Measurements from ENCODE around the gene FAM221B.

The FAM221B gene

GRCh38 chr9:35827486-35827885, 1.0 kb downstream of the FAM221B start:
- no peak overlapping the region for H3K27ac Mint-ChIP-seq (ENCODE audit: low read depth)
- no peaks in the 10 kb centered on the region for H3K27me3 Mint-ChIP-seq
- H3K36me3 Mint-ChIP-seq (ENCODE audit: insufficient read depth): peaks cover 7% of the 10 kb centered on the region
- peaks cover 38% of the 10 kb centered on the region for H3K4me1 Mint-ChIP-seq
- DNase-seq (ENCODE audit: low spot score in 2 of 2) (no peak), ATAC-seq (replicated peaks; ENCODE audit: extremely low read depth, poor library complexity, severe bottlenecking) (no peak)
- peak overlapping the region; percentile 89 for H3K4me3 Mint-ChIP-seq
- H3K9me3 Mint-ChIP-seq: no peaks in the 10 kb centered on the region

DNA sequence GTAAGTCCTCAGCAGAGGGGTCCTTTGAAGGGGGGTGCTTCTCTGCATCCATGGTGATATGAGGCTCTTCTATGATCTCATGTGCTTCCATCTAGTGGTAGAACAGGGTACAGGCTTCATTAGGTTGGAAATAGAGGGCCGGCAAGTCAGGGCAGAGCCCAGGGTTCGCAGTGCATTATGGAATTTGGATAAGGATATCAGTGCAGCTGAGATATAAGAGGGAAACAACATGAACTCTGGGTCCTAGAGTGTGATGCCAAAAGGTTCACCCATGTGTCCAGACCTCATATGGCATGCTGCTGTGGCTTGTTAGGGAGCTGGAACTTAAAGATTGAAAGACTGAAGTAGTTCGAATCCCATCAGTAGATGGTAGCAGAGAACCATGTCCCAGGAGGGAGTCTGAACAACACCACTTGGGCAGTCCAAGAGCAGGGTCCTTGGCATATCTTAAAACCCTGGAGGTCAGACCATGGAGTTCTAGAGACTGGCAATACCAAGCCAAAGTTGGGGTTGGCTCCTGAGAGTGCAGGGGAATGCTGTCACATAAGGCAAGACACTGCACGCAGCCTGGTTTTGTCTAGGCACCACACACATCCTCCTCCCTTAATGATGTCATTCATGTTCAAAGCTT, 2.3 kb downstream of the FAM221B start:
- H3K4me1 Mint-ChIP-seq: peaks cover 33% of the 10 kb centered on the region
- H3K36me3 Mint-ChIP-seq (ENCODE audit: insufficient read depth): peaks cover 7% of the 10 kb centered on the region
- ATAC-seq (replicated peaks; ENCODE audit: extremely low read depth, poor library complexity, severe bottlenecking) (no peak), DNase-seq (ENCODE audit: low spot score in 2 of 2) (peak in 1 of 2 donors; percentile 25)
- no peak overlapping the region for H3K4me3 Mint-ChIP-seq
- no peaks in the 10 kb centered on the region for H3K9me3 Mint-ChIP-seq
- H3K27me3 Mint-ChIP-seq: no peaks in the 10 kb centered on the region
- no peak overlapping the region for H3K27ac Mint-ChIP-seq (ENCODE audit: low read depth)

DNA sequence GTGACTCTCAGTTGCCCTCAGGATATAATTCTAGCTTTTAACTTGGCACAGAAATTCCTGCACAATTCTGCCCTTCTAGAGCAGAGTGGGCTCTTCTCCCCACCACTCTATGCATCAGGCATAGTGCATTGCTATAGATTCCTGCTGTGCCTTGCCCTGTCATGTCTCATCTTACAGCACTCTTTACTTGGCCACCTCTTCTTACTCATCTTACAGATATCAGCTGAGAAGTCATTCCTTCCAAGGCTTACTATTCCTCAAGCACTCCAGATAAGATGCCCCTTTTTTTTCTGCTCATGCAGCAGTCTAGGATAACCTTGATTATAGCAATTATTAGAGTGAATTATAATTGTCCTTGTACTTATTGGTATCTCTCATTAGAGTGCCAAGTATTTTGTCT, 5.6 kb downstream of the FAM221B start:
- no peaks in the 10 kb centered on the region for H3K27me3 Mint-ChIP-seq
- H3K36me3 Mint-ChIP-seq (ENCODE audit: insufficient read depth): peaks cover 4% of the 10 kb centered on the region
- no peak overlapping the region for H3K27ac Mint-ChIP-seq (ENCODE audit: low read depth)
- ATAC-seq (replicated peaks; ENCODE audit: extremely low read depth, poor library complexity, severe bottlenecking): no peak
- H3K4me3 Mint-ChIP-seq: no peak overlapping the region
- H3K4me1 Mint-ChIP-seq: peaks cover 6% of the 10 kb centered on the region
- no peak for DNase-seq (ENCODE audit: low spot score in 2 of 2)
- no peaks in the 10 kb centered on the region for H3K9me3 Mint-ChIP-seq

GRCh38 chr9:35820076-35820475, 8.5 kb downstream of the FAM221B start:
- H3K4me3 Mint-ChIP-seq: no peak overlapping the region
- ATAC-seq (replicated peaks; ENCODE audit: extremely low read depth, poor library complexity, severe bottlenecking): no peak

DNA sequence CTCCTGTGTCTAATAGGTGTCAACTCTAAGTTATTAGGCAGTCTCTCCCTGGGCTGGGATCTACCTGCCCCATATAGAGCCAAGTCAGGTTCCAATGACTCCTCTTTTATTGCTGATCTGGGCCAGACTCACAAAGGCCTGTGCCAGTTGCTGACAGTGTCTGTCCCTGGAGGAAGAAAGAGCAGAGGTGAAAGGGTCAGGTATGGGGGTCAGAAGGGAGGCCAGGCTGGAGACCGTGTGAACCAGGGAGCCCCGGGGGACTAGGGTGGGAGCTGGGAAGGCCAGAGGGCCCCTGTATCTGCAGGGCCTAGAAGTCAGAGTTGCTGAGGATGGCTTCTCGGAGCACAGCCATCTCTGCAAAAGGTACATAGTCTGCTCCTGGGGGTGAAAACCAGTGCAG, 10.2 kb downstream of the FAM221B start:
- H3K9me3 Mint-ChIP-seq: no peaks in the 10 kb centered on the region

More at GRCh38 chr9:35820076-35820475, 8.5 kb downstream of the FAM221B start:
- no peak for DNase-seq (ENCODE audit: low spot score in 2 of 2)
- Mint-ChIP-seq H3K9me3 (no peaks in the 10 kb centered on the region), H3K27ac (ENCODE audit: low read depth) (no peak overlapping the region), H3K4me1 (peaks cover 7% of the 10 kb centered on the region), H3K27me3 (no peaks in the 10 kb centered on the region), H3K36me3 (ENCODE audit: insufficient read depth) (peaks cover 9% of the 10 kb centered on the region)

DNA sequence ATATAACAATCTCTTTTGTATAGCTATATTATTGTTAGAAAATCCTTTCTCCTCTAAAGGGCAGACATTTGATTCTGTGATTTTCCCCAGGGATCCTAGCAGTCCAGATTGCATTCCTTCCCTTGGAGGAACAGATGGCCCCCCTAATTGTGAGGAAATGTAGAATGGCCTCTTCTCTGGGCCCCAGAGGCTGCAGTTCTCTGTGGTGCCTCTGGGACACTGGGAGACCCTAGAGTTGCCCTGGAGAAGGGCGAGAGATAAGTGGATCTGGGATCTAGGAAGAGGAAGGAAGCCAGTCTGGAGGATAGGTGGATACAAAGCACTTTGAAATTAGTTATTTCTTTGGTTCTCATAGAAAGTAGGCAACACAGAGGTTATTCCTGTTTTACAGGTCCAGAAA, 11.8 kb downstream of the FAM221B start:
- Mint-ChIP-seq H3K4me3 (no peak overlapping the region), H3K4me1 (peaks cover 31% of the 10 kb centered on the region)
- ATAC-seq (replicated peaks; ENCODE audit: extremely low read depth, poor library complexity, severe bottlenecking): no peak

More for the DNA sequence above, 10.2 kb downstream of the FAM221B start:
- H3K27me3 Mint-ChIP-seq: no peaks in the 10 kb centered on the region
- no peak overlapping the region for H3K27ac Mint-ChIP-seq (ENCODE audit: low read depth)
- peaks cover 16% of the 10 kb centered on the region for H3K36me3 Mint-ChIP-seq (ENCODE audit: insufficient read depth)
- H3K4me1 Mint-ChIP-seq: peaks cover 17% of the 10 kb centered on the region
- DNase-seq (ENCODE audit: low spot score in 2 of 2) (no peak), ATAC-seq (replicated peaks; ENCODE audit: extremely low read depth, poor library complexity, severe bottlenecking) (no peak)
- H3K4me3 Mint-ChIP-seq: no peak overlapping the region

DNA sequence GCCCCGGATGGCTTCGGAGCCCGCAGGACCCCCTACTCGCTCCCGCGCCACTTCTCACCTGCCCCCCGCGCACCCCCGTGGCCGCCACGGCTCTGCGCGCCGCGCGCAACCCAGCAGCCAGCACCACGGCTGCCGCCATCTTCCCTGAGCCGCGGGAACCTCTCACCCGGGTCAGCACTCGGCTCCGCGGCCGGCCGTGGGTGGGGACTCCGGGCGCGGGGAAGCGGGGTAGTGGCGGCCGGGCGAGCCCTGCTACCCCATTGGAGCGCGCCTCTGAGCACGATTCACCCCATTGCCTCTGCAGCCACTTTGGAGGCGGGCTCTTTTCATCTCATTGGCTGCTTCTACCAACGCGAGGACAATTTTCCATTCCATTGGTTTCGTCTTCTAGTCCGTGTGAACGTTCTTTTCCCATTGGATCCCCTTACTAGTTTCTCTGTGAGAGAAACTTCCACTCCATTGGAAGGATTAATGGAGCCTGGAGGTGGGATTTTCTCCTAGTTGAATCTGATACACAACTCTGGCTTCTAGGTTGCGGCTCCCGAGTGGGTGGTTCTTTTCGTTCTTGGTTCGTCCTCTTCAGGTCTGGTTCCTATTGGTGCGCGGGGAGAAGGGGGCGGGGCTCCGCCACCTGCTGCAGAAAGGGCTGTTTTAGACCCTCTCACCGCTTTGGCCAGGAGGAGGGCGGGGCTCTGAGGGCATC, 13.5 kb downstream of the FAM221B start, which contains the start of gene HINT2:
HINT2 (minus strand) TSS at position 202 of the 703 bp plus-strand sequence; CDS start at position 139, 63 bp downstream.
- Mint-ChIP-seq H3K27me3 (no peaks in the 10 kb centered on the region), H3K27ac (ENCODE audit: low read depth) (peak within 1 kb of the TSS; percentile 83), H3K9me3 (no peaks in the 10 kb centered on the region), H3K4me3 (peak within 1 kb of the TSS; percentile 91), H3K36me3 (ENCODE audit: insufficient read depth) (peaks cover 27% of the 10 kb centered on the region), H3K4me1 (peaks cover 38% of the 10 kb centered on the region)
- DNase-seq (ENCODE audit: low spot score in 2 of 2) (peak; percentile 93 to 95), ATAC-seq (replicated peaks; ENCODE audit: extremely low read depth, poor library complexity, severe bottlenecking) (peak; percentile 81)

More for the DNA sequence above, 11.8 kb downstream of the FAM221B start:
- Mint-ChIP-seq H3K27me3 (no peaks in the 10 kb centered on the region), H3K9me3 (no peaks in the 10 kb centered on the region), H3K27ac (ENCODE audit: low read depth) (no peak overlapping the region), H3K36me3 (ENCODE audit: insufficient read depth) (peaks cover 22% of the 10 kb centered on the region)
- DNase-seq (ENCODE audit: low spot score in 2 of 2): no peak

DNA sequence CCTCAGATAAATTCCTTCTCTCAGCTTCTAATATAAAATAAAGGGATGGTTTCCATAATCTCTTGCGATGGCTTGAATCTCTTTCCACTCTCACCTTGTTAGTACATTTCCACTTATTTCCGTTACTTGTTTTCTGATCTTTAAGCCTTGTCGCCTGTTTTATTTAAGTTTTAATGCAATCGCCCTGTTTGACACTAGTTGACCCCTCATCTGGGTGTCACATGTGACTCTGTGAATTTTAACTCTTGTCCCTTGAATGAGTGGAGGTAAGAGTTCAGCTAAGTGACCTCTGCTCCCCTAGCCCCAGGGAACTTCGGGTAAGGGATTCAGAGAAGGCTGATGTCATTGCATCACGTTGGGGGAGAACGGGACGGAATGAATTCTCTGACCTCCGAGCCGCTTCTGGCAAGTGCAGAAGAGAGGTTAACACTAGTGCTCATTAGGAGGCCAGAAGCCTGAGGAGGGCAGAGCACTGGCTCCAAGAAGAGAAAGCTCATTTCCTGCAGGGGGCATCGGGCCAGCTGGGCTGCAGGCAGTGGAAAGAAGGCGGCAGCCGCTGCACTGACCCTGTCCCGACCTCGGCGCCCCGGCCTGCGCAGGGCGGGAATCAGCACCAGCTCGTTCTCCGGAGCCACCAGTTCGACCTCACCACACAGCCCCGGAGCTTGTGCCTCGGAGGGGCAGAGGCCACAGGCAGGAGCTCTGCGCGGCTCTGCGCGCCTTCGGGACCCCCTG, 14.3 kb downstream of the FAM221B start:
- peak overlapping the region; percentile 91 for H3K4me3 Mint-ChIP-seq
- H3K9me3 Mint-ChIP-seq: no peaks in the 10 kb centered on the region
- no peaks in the 10 kb centered on the region for H3K27me3 Mint-ChIP-seq
- no peak for DNase-seq (ENCODE audit: low spot score in 2 of 2)
- peaks cover 27% of the 10 kb centered on the region for H3K36me3 Mint-ChIP-seq (ENCODE audit: insufficient read depth)
- peaks cover 38% of the 10 kb centered on the region for H3K4me1 Mint-ChIP-seq
- ATAC-seq (replicated peaks; ENCODE audit: extremely low read depth, poor library complexity, severe bottlenecking): no peak
- H3K27ac Mint-ChIP-seq (ENCODE audit: low read depth): peak overlapping the region; percentile 83

- no peak for ATAC-seq (replicated peaks; ENCODE audit: extremely low read depth, poor library complexity, severe bottlenecking)
Measured at GRCh38 chr9:35813434-35814105, 15.0 kb downstream of the FAM221B start.

GRCh38 chr9:35812025-35812602, 16.4 kb downstream of the FAM221B start, which contains the start of gene SPAG8:
TSS of gene SPAG8 (minus strand) at chr9:35812262. CDS start at chr9:35812147, 115 bp downstream.
- peak; percentile 61 for ATAC-seq (replicated peaks; ENCODE audit: extremely low read depth, poor library complexity, severe bottlenecking)
- no peaks in the 10 kb centered on the region for H3K27me3 Mint-ChIP-seq
- no peaks in the 10 kb centered on the region for H3K9me3 Mint-ChIP-seq
- peak; percentile 86 to 96 for DNase-seq (ENCODE audit: low spot score in 2 of 2)
- H3K4me3 Mint-ChIP-seq: peak within 1 kb of the TSS; percentile 83
- H3K4me1 Mint-ChIP-seq: peaks cover 38% of the 10 kb centered on the region
- H3K36me3 Mint-ChIP-seq (ENCODE audit: insufficient read depth): peaks cover 26% of the 10 kb centered on the region
- H3K27ac Mint-ChIP-seq (ENCODE audit: low read depth): peak within 1 kb of the TSS; percentile 89

More at GRCh38 chr9:35813434-35814105, 15.0 kb downstream of the FAM221B start:
- Mint-ChIP-seq H3K36me3 (ENCODE audit: insufficient read depth) (peaks cover 27% of the 10 kb centered on the region), H3K9me3 (no peaks in the 10 kb centered on the region), H3K27me3 (no peaks in the 10 kb centered on the region), H3K4me3 (peak overlapping the region; percentile 91), H3K4me1 (peaks cover 38% of the 10 kb centered on the region), H3K27ac (ENCODE audit: low read depth) (no peak overlapping the region)
- no peak for DNase-seq (ENCODE audit: low spot score in 2 of 2)

DNA sequence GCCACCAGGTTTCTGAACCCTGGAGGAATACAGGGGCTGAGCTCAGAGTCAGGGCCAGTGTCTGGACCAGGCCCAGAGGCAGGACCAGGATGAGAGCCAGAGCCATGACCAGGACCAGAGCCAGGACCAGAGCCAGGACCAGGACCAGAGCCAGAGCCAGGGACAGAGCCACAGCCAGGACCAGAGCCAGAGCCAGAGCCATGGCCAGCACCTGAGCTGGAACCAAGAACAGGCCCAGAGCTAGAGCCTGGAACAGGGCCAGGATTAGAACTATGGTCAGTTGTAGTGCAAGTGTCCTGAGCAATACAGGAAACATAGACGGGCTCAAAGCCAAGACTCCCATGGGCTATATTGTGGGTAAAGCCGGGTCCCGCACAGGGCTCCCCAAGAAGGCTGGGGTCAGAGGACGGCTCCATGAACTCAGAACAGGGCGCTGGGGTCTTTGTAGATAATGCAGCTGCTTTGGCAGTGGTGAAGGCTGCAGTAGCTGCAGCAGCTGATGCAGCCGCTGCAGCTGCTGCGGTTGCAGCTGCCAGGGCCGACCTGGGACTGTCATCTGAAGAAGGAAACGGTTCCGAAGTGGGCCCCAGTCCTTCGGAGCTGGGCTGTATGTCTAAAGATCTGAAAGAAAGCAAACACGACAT, 17.0 kb downstream of the FAM221B start:
- ATAC-seq (replicated peaks; ENCODE audit: extremely low read depth, poor library complexity, severe bottlenecking) (no peak), DNase-seq (ENCODE audit: low spot score in 2 of 2) (no peak)
- Mint-ChIP-seq H3K4me3 (peak overlapping the region; percentile 83), H3K27ac (ENCODE audit: low read depth) (peak overlapping the region; percentile 89), H3K4me1 (peaks cover 38% of the 10 kb centered on the region), H3K9me3 (no peaks in the 10 kb centered on the region), H3K27me3 (no peaks in the 10 kb centered on the region), H3K36me3 (ENCODE audit: insufficient read depth) (peaks cover 26% of the 10 kb centered on the region)

Measured in central memory CD8-positive, alpha-beta T cell (primary cell).